Measurements from ENCODE around the gene ACSF3.

The ACSF3 gene

GRCh38 chr16:89145406-89146161, 51.9 kb downstream of the ACSF3 start:
- no peak for DNase-seq

DNA sequence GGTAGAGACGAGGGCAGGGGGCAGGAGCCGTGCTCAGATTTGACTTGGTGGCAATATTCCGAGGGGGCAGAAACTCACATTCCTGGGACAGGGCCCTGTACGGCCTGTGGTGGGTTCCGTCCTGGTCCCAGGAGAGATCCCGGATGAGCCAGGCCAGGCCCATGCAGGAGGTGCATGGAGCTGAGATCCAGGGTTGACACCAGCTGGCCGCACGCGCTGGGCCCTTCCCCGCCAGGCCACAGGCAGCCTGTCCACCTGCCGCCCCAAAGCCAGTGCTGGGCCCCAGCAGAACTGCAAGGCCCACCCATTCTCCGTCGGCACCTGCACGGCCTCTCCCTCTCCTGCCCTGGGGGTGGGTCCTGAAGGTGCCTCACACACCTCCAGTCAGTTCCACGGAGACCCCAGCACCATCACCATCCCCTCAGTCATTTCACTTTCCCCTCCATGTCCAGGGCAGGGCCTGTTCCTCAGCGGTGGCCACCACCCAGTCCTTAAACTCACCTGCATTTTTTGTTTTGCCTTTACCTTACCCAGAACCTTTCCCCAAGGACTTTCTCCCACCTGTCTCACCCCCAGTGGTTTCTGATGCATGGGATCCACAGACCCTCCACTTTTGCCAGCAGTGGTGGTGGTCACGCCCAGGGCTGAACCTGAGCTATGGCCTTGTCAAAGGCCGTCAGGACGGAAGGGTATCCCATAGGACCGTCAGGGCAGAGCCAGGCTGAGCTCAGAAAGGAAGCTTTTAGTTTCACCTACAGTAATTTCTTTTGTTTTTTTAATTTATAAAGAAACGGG, 52.8 kb downstream of the ACSF3 start:
- DNase-seq, result no peak

DNA sequence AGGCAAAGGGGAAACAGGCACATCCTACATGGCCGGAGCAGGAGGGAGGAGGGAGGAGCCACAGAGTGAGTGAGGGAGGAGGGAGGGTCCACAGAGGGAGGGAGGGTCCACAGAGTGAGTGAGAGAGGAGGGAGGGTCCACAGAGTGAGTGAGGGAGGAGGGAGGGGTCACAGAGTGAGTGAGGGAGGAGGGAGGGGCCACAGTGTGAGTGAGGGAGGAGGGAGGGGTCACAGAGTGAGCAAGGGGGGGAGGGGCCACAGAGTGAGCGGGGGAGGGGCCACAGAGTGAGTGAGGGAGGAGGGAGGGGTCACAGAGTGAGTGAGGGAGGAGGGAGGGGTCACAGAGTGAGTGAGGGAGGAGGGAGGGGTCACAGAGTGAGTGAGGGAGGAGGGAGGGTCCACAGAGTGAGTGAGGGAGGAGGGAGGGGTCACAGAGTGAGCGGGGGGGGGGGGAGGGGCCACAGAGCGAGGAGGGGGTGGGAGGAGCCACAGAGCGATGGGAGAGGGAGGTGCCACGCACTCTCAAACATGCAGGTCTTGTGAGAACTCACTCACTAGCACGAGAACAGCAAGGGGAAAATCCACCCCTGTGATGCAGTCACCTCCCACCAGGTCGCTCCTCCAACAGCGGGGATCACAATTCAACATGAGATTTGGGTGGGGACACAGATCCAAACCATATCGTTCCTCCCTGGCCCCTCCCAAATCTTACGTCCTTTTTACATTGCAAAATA, 53.6 kb downstream of the ACSF3 start:
- DNase-seq, result no peak

GRCh38 chr16:89149386-89149785, 55.7 kb downstream of the ACSF3 start:
- DNase-seq, result no peak

DNA sequence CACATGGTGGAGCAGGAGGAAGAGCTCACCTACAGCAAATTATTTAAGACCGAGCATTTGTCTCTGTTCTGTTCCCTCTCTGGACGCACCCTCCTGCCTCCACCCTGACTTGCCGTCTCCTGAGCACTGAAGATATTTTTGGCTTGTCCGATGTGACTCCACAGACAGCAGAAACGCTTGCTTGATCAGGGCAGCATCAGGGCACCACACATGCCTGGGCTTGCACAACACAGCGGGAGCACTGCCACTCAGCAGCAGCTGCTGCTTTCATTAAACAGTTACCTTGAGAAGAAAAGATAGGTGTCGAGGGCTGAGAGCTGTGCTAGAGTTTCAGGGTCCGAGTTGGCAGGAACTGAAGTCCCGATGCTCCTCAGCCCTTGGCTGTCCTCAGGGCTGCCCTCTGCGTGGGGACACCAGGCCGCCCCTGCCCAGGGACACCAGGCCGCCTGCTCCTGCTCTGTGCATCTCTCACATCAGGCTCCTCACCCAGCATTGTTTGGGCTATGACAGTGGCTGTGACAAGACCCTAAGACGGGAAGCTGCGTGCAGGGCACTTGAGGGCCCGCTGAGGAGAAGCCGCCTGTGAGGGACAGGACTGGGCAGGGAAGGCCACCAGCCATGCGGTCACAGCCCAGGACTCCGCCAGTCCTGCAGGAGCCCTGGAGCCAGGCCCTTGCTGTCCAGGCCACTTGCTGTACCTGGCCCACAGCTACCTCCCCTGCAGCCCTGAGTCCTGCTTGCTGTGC, 56.6 kb downstream of the ACSF3 start:
- DNase-seq, result no peak

DNA sequence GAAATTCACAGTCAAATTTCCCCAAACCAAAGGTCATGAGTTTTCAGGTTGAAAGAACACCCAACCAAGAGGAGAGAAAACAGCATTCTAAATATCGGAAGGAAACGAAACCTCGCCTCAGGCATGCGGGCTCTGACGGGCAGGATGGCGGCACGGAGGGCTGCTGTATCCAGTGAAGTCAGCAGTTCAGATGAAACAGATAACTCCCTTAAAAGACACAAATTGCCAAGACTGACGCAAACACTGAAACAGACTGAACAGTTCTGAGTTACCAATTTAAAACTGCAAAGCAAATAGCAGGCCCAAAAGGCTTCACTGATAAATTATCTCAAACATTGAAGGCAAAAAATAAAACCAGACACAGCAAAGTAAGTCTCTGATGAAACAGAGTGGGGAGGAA, 57.3 kb downstream of the ACSF3 start:
- DNase-seq, result no peak

- DNase-seq, result no peak
Measured at GRCh38 chr16:89152831-89153700, 59.4 kb downstream of the ACSF3 start.

GRCh38 chr16:89153848-89154271, 60.2 kb downstream of the ACSF3 start:
- no peak for DNase-seq

- DNase-seq, result no peak
Measured at GRCh38 chr16:89154390-89155183, 60.9 kb downstream of the ACSF3 start.

DNA sequence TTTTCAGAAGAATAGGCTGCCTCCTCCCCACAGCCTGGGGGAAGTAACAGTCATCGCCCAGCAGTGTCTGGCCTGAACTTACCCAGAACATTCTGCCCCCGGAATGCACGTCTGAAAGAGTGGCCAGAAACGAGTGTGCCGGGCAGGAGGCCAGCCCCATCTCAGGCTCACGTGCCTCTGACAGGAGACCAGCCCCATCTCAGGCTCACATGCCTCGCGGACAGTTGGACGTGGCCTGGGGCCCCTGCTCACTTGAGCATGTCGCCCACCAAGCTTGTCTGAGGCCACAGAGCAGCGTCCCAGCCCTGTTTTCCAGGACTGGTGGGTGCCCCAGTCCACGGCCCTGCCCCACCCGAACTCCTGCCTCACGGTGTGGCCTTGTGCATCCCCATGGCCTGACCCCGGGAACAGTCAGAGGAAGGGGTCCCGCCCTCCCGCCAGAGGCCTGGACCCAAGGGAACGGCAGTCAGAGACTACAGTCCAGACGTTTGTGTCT, 61.6 kb downstream of the ACSF3 start:
- DNase-seq, result peak; percentile 35

DNA sequence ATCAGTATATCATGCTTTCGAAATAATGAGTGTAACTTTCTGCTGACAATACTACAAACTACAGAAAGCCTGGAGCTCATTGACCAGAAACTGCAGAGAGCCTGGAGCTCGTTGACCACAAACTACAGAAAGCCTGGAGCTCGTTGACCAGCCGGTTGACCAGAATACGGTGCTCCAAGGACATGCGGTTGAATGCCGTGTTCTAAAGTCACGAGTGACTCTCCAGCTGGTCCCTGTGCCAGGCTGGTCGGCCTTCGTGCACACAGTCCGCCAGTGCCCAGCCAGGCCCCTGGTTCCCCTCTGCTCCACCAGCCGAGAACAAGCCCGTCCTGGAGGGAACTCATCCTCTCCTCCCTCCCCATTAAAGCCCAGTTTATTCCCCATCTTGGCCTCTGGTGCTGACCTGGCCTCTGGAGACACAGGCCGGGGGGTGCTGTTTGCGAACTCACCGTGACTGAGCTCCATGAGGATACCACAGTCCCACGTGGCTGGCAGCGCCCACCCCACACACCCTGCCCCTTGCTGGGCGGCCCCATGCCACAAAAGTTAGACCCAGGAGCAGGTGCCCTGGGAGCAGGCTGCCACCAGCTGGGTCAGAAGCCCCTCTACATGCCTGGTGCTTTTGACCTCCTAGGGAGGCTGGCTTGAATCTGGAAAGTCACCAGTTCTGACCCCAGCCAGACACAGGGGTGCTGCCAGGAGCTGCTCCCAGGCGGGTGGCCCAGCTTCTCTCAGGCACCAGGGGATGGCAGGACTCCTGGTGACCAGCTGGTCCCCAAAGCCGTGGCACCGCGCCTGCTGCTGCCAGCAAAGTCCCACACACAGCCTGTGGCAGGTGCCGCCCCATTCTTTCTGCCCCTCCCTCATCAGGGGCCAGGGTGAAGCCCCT, 62.4 kb downstream of the ACSF3 start:
- no peak for DNase-seq

DNA sequence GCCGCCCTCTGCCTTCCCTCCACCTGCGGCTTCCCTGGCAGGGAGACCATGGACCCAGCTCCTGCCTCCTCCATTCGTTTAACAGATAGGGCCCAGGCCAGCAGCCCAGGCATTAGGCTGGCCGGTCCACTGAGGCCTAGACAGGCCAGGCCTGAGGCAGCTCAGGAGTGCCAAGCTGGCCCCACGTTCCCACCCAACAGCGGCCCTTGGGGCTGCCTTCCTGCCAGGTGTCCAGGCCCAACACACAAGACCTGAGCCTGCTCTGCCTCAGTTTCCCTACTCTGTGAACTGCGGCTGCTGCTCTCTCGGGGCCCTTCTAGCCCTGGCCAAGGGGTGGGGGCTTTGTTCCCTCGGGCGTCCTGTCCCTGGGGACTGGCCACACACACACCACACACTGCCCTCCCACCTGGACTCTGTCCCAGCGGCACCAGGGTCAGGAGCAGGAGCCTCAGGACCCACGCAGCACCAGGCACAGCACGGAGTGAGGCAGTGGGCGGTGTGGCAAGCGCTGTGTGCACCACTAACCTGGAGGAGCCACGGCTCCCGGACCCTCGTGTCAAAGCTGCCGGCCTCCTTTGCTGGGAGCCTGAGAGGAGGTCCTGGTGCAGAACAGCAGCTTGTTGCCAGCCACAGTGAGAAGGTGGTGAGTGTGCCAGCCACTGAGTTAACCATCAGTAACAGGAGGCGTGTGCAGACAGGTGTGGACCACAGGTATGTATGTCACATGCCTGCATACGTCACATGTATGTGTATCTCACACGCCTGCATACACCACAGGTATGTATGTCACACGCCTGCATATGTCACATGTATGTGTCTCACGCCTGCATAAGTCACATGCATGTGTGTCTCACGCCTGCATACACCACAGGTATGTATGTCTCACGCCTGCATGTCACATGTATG, 63.3 kb downstream of the ACSF3 start:
- DNase-seq, result no peak

DNA sequence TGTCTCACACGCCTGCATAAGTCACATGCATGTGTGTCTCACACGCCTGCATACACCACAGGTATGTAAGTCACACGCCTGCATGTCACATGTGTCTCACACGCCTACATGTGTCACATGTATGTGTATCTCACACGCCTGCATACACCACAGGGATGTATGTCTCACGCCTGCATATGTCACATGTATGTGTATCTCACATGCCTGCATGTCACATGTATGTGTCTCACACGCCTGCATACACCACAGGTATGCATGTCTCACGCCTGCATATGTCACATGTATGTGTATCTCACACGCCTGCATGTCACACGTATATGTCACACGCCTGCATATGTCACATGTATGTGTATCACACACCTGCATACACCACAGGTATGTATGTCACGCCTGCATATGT, 64.1 kb downstream of the ACSF3 start:
- DNase-seq, result no peak

GRCh38 chr16:89159066-89159849, 65.6 kb downstream of the ACSF3 start:
- DNase-seq, result no peak

GRCh38 chr16:89159850-89160354, 66.2 kb downstream of the ACSF3 start:
- DNase-seq, result no peak

GRCh38 chr16:89160977-89161701, 67.5 kb downstream of the ACSF3 start:
- no peak for DNase-seq

Data from fibroblast of skin of back (primary cell).